Measurements from ENCODE around the gene RRP9.

The RRP9 gene

GRCh38 chr3:51966016-51966415, 24.3 kb upstream of the RRP9 start:
- H3K4me3 Mint-ChIP-seq = peak overlapping the region; percentile 36
- DNase-seq (no peak), ATAC-seq (no peak)
- H3K27me3 Mint-ChIP-seq = no peaks in the 10 kb centered on the region
- H3K27ac Mint-ChIP-seq = no peak overlapping the region
- no peaks in the 10 kb centered on the region for H3K9me3 Mint-ChIP-seq
- H3K4me1 Mint-ChIP-seq = peaks cover 11% of the 10 kb centered on the region
- peaks cover 4% of the 10 kb centered on the region for H3K36me3 Mint-ChIP-seq (ENCODE audit: low read depth)

- H3K4me3 Mint-ChIP-seq = no peak overlapping the region
- no peak for DNase-seq
- H3K36me3 Mint-ChIP-seq (ENCODE audit: low read depth) = peaks cover 4% of the 10 kb centered on the region
- peaks cover 9% of the 10 kb centered on the region for H3K4me1 Mint-ChIP-seq
- no peaks in the 10 kb centered on the region for H3K27me3 Mint-ChIP-seq
- no peaks in the 10 kb centered on the region for H3K9me3 Mint-ChIP-seq
- H3K27ac Mint-ChIP-seq = no peak overlapping the region
- ATAC-seq = no peak
Observed at GRCh38 chr3:51964521-51964920, 22.8 kb upstream of the RRP9 start.

GRCh38 chr3:51963951-51964451, 22.3 kb upstream of the RRP9 start:
- H3K9me3 Mint-ChIP-seq = no peaks in the 10 kb centered on the region
- peaks cover 7% of the 10 kb centered on the region for H3K4me1 Mint-ChIP-seq
- no peaks in the 10 kb centered on the region for H3K27me3 Mint-ChIP-seq
- no peak overlapping the region for H3K4me3 Mint-ChIP-seq
- no peak overlapping the region for H3K27ac Mint-ChIP-seq
- DNase-seq (no peak), ATAC-seq (no peak)
- H3K36me3 Mint-ChIP-seq (ENCODE audit: low read depth) = peaks cover 3% of the 10 kb centered on the region

- Mint-ChIP-seq H3K36me3 (ENCODE audit: low read depth) (no peaks in the 10 kb centered on the region), H3K4me1 (peaks cover 3% of the 10 kb centered on the region), H3K9me3 (no peaks in the 10 kb centered on the region), H3K4me3 (no peak overlapping the region), H3K27ac (no peak overlapping the region), H3K27me3 (peaks cover 3% of the 10 kb centered on the region)
- ATAC-seq (no peak), DNase-seq (no peak)
Observed at GRCh38 chr3:51962854-51963530, 21.3 kb upstream of the RRP9 start.

GRCh38 chr3:51961602-51962569, 20.2 kb upstream of the RRP9 start:
- ATAC-seq (no peak), DNase-seq (no peak)
- Mint-ChIP-seq H3K4me3 (no peak overlapping the region), H3K9me3 (no peaks in the 10 kb centered on the region), H3K36me3 (ENCODE audit: low read depth) (no peaks in the 10 kb centered on the region), H3K4me1 (peaks cover 3% of the 10 kb centered on the region), H3K27me3 (peaks cover 6% of the 10 kb centered on the region), H3K27ac (no peak overlapping the region)

- no peak overlapping the region for H3K4me3 Mint-ChIP-seq
- no peaks in the 10 kb centered on the region for H3K36me3 Mint-ChIP-seq (ENCODE audit: low read depth)
- no peaks in the 10 kb centered on the region for H3K9me3 Mint-ChIP-seq
- peaks cover 11% of the 10 kb centered on the region for H3K27me3 Mint-ChIP-seq
- ATAC-seq = no peak
- no peaks in the 10 kb centered on the region for H3K4me1 Mint-ChIP-seq
- DNase-seq = no peak
- no peak overlapping the region for H3K27ac Mint-ChIP-seq
Observed at GRCh38 chr3:51961011-51961410, 19.3 kb upstream of the RRP9 start.

GRCh38 chr3:51960386-51960785, 18.7 kb upstream of the RRP9 start:
- H3K27me3 Mint-ChIP-seq = peaks cover 11% of the 10 kb centered on the region
- H3K27ac Mint-ChIP-seq = no peak overlapping the region
- no peaks in the 10 kb centered on the region for H3K9me3 Mint-ChIP-seq
- H3K36me3 Mint-ChIP-seq (ENCODE audit: low read depth) = no peaks in the 10 kb centered on the region
- H3K4me3 Mint-ChIP-seq = no peak overlapping the region
- ATAC-seq = no peak
- H3K4me1 Mint-ChIP-seq = no peaks in the 10 kb centered on the region
- no peak for DNase-seq

- Mint-ChIP-seq H3K9me3 (no peaks in the 10 kb centered on the region), H3K4me3 (no peak overlapping the region), H3K27ac (no peak overlapping the region), H3K36me3 (ENCODE audit: low read depth) (no peaks in the 10 kb centered on the region), H3K27me3 (peaks cover 19% of the 10 kb centered on the region), H3K4me1 (no peaks in the 10 kb centered on the region)
- DNase-seq (no peak), ATAC-seq (no peak)
Observed at GRCh38 chr3:51959651-51960050, 17.9 kb upstream of the RRP9 start.

GRCh38 chr3:51958603-51959521, 17.2 kb upstream of the RRP9 start:
- Mint-ChIP-seq H3K4me3 (no peak overlapping the region), H3K27me3 (peaks cover 25% of the 10 kb centered on the region), H3K9me3 (no peaks in the 10 kb centered on the region), H3K4me1 (no peaks in the 10 kb centered on the region), H3K36me3 (ENCODE audit: low read depth) (no peaks in the 10 kb centered on the region), H3K27ac (no peak overlapping the region)
- no peak for DNase-seq
- no peak for ATAC-seq

GRCh38 chr3:51957520-51958205, 16.0 kb upstream of the RRP9 start:
- no peak overlapping the region for H3K27ac Mint-ChIP-seq
- no peaks in the 10 kb centered on the region for H3K9me3 Mint-ChIP-seq
- no peak for ATAC-seq

GRCh38 chr3:51955893-51956770, 14.4 kb upstream of the RRP9 start:
- peak; percentile 52 for DNase-seq
- Mint-ChIP-seq H3K27ac (no peak overlapping the region), H3K36me3 (ENCODE audit: low read depth) (no peaks in the 10 kb centered on the region), H3K4me1 (no peaks in the 10 kb centered on the region), H3K4me3 (no peak overlapping the region), H3K27me3 (peaks cover 34% of the 10 kb centered on the region), H3K9me3 (no peaks in the 10 kb centered on the region)
- ATAC-seq = peak; percentile 81

More at GRCh38 chr3:51957520-51958205, 16.0 kb upstream of the RRP9 start:
- Mint-ChIP-seq H3K4me3 (no peak overlapping the region), H3K27me3 (peaks cover 34% of the 10 kb centered on the region), H3K4me1 (no peaks in the 10 kb centered on the region), H3K36me3 (ENCODE audit: low read depth) (no peaks in the 10 kb centered on the region)
- DNase-seq = no peak

- H3K27me3 Mint-ChIP-seq = peaks cover 34% of the 10 kb centered on the region
- H3K27ac Mint-ChIP-seq = no peak within 1 kb of the TSS
- DNase-seq (no peak), ATAC-seq (no peak)
- no peaks in the 10 kb centered on the region for H3K36me3 Mint-ChIP-seq (ENCODE audit: low read depth)
- no peaks in the 10 kb centered on the region for H3K9me3 Mint-ChIP-seq
- H3K4me3 Mint-ChIP-seq = no peak within 1 kb of the TSS
- no peaks in the 10 kb centered on the region for H3K4me1 Mint-ChIP-seq
Observed at GRCh38 chr3:51955175-51955892, 13.6 kb upstream of the RRP9 start, which contains the start of gene GPR62. TSS of gene GPR62 (plus strand) at chr3:51955381. CDS start at chr3:51955653, 272 bp downstream.
